Thyroid gland (tissue), 4 donors: ENCODE measurements around the gene GALNT17.

Source experiments
- POLR2A ChIP-seq, 2 donors: fragments of 450-650 bp; IDR thresholded peaks; one replicate each; pipeline ENCODE4 v1.6.1; 2017; ENCODE audit warnings: antibody characterized with exemption in 2 of 2, mild to moderate bottlenecking in 2 of 2, moderate library complexity in 1 of 2
- TF ChIP-seq, protein P1 (sequence below), 6 experiments: fragments of 200-600 bp in 3 of 6; fragments of 450-650 bp in 3 of 6; sonication (generic) in 3 of 6; IDR thresholded peaks; one replicate each; pipeline ENCODE4 v1.5.1; 2016 to 2019; ENCODE audit warnings: antibody characterized with exemption in 6 of 6, mild to moderate bottlenecking in 2 of 6, inconsistent platforms in 1 of 6, moderate library complexity in 1 of 6

DNA sequence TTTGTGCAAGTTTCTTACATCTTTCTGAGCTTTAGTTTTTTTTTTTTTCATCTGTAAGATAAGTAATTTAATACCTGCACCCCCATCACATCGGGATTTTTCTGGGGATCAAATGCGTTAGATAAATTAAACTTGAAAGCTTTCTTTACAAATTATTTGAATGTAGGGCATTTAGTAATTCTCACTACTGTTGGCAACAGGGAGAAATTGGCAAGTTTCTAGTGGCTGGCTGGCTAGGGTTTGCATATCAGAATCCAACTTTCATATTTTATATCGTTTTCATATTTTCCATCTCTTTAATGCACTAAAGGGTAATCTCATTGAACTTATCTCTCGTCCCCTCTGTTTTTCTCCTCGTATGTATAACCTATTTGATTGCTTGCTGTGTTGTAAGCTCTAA is 412.9 kb downstream of the GALNT17 start:
- TF ChIP-seq, protein P1, sequence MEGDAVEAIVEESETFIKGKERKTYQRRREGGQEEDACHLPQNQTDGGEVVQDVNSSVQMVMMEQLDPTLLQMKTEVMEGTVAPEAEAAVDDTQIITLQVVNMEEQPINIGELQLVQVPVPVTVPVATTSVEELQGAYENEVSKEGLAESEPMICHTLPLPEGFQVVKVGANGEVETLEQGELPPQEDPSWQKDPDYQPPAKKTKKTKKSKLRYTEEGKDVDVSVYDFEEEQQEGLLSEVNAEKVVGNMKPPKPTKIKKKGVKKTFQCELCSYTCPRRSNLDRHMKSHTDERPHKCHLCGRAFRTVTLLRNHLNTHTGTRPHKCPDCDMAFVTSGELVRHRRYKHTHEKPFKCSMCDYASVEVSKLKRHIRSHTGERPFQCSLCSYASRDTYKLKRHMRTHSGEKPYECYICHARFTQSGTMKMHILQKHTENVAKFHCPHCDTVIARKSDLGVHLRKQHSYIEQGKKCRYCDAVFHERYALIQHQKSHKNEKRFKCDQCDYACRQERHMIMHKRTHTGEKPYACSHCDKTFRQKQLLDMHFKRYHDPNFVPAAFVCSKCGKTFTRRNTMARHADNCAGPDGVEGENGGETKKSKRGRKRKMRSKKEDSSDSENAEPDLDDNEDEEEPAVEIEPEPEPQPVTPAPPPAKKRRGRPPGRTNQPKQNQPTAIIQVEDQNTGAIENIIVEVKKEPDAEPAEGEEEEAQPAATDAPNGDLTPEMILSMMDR (IDR thresholded peaks at IDR 0.05): no peak
- TF ChIP-seq POLR2A (IDR thresholded peaks at IDR 0.05): no peak
